GM18499 (cell line): Measurements from ENCODE around the gene TEF.

Experiments
- ATAC-seq: cut with Tn5 transposase; IDR thresholded peaks from one replicate; pipeline ENCODE4 v1.9.1; 2021; ENCODE audit warnings: moderate number of reproducible peaks; ENCODE audit not compliant: insufficient read depth, unreplicated experiment

The TEF gene

GRCh38 chr22:41353862-41354575 is 27.7 kb upstream of the TEF start:
- ATAC-seq: no peak

GRCh38 chr22:41354979-41355378 is 26.8 kb upstream of the TEF start:
- ATAC-seq: no peak

- no peak for ATAC-seq
These were observed 25.8 kb upstream of the TEF start for GRCh38 chr22:41355895-41356294.

GRCh38 chr22:41356430-41357028 is 25.2 kb upstream of the TEF start:
- ATAC-seq: no peak

GRCh38 chr22:41357191-41357590 is 24.6 kb upstream of the TEF start:
- no peak for ATAC-seq

GRCh38 chr22:41358927-41359326 is 22.8 kb upstream of the TEF start:
- no peak for ATAC-seq

GRCh38 chr22:41359376-41359775 is 22.4 kb upstream of the TEF start:
- ATAC-seq: no peak

GRCh38 chr22:41360126-41360525 is 21.6 kb upstream of the TEF start:
- ATAC-seq: no peak

GRCh38 chr22:41361716-41362310 is 19.9 kb upstream of the TEF start:
- no peak for ATAC-seq

- no peak for ATAC-seq
These were observed 19.1 kb upstream of the TEF start for GRCh38 chr22:41362615-41363014.

- ATAC-seq: no peak
These were observed 17.5 kb upstream of the TEF start for GRCh38 chr22:41364233-41364632.

GRCh38 chr22:41364955-41365354 is 16.8 kb upstream of the TEF start:
- ATAC-seq: no peak

- ATAC-seq: no peak
These were observed 16.3 kb upstream of the TEF start for GRCh38 chr22:41365425-41365824.

- no peak for ATAC-seq
These were observed 15.3 kb upstream of the TEF start for GRCh38 chr22:41366323-41367029.

- ATAC-seq: no peak
These were observed 14.6 kb upstream of the TEF start for GRCh38 chr22:41367039-41367679.

- no peak for ATAC-seq
These were observed 13.8 kb upstream of the TEF start for GRCh38 chr22:41367680-41368542.

- no peak for ATAC-seq
These were observed 13.0 kb upstream of the TEF start for GRCh38 chr22:41368543-41369423.

GRCh38 chr22:41369424-41369745 is 12.4 kb upstream of the TEF start:
- no peak for ATAC-seq

- ATAC-seq: no peak
These were observed 11.9 kb upstream of the TEF start for GRCh38 chr22:41369837-41370236.
